ENCODE data around the gene SUPT3H. TPM values are rescaled to one million over a fixed set of nuclear protein-coding genes. Genes with fewer than 3 reads are reported as not detected.

The SUPT3H gene
- total and polyA plus RNA-seq, 2 of the 8 experiments (the other 6 are each of a cell fraction or from before 2014, with no cell fraction given) = 18.8 to 23.0 TPM

DNA sequence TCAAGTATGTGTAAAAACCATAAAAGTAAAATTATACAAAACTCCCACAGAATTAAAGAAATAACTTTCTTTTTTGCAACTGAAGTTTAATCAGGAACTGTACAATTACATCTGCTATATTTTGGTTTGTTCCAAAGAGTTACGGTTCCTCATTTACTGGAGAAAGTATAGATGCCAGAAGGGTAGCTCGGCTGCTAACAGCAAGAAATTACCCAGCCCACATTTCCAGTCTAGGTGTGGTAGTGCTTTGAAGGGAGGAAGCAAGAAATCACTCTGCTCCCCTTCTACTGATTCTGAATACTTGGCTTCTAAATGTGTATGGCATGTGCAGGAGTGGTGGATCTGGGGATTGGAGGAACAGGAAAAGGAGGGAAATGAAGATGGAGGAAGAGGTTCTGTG lies 549.0 kb downstream of the SUPT3H start:
- Histone ChIP-seq H3K4ac (replicated peaks; ENCODE audit: insufficient read length, low read depth, low read length) (no peak overlapping the region), H2AK5ac (ENCODE audit: low read depth, low read length) (no peak overlapping the region), H2BK15ac (ENCODE audit: low read length) (no peak overlapping the region), H2BK20ac (ENCODE audit: low read length) (no peak overlapping the region), H3K9me3 (ENCODE audit: insufficient read depth in 2 of 2, low read depth in 1 of 2, low read length in 1 of 2) (no peaks in the 10 kb centered on the region), H3K27ac (ENCODE audit: low read depth, low read length) (no peak overlapping the region), H3K4me2 (ENCODE audit: insufficient read depth in 1 of 2, low read depth in 2 of 2, low read length in 2 of 2) (no peak overlapping the region), H3K36me3 (ENCODE audit: control insufficient read depth in 2 of 4, insufficient read depth in 4 of 4, low read length in 3 of 4) (no peaks in the 10 kb centered on the region), H3K4me1 (replicated peaks in 1 of 4; ENCODE audit: control insufficient read depth in 3 of 4, insufficient read depth in 4 of 4, low read length in 3 of 4) (peaks cover 1 to 7% (median 5%) of the 10 kb centered on the region in 4 experiments; a peak in 4 of 7 replicates), H2BK120ac (replicated peaks; ENCODE audit: low read depth, low read length) (no peak overlapping the region), H3K4me3 (ENCODE audit: extremely low read depth in 1 of 4, insufficient read depth in 2 of 4, low read depth in 3 of 4, low read length in 4 of 4) (no peak overlapping the region), H3K23ac (ENCODE audit: insufficient read length) (no peak overlapping the region), H4K20me1 (replicated peaks in 1 of 2; ENCODE audit: control insufficient read depth in 1 of 2, insufficient read depth in 2 of 2, low read length in 2 of 2) (no peaks in the 10 kb centered on the region), H4K8ac (ENCODE audit: extremely low read depth, insufficient read depth, low read length) (no peak overlapping the region), H3K79me1 (ENCODE audit: low read depth, low read length) (no peaks in the 10 kb centered on the region), H3K23me2 (ENCODE audit: low read depth, low read length) (no peaks in the 10 kb centered on the region), H3K14ac (ENCODE audit: insufficient read length) (no peak overlapping the region), H3K56ac (replicated peaks; ENCODE audit: insufficient read length, low read depth, low read length) (no peak overlapping the region), H2AFZ (ENCODE audit: low read length) (no peak overlapping the region; the same call in 1 of the 2 replicates), H2BK12ac (ENCODE audit: low read depth, low read length) (peak overlapping the region; percentile 77; the same call in 1 of the 2 replicates), H4K5ac (ENCODE audit: insufficient read length, low read depth, low read length) (no peak overlapping the region), H4K91ac (replicated peaks; ENCODE audit: insufficient read length, low read length) (no peak overlapping the region), H3K27me3 (replicated peaks in 1 of 4; ENCODE audit: control insufficient read depth in 3 of 4, extremely low read depth in 1 of 4, insufficient read depth in 3 of 4, low read length in 3 of 4) (no peaks in the 10 kb centered on the region), H3K18ac (ENCODE audit: extremely low read depth, low read length) (no peak overlapping the region), H2BK5ac (ENCODE audit: low read depth, low read length) (no peak overlapping the region), H3K79me2 (ENCODE audit: control insufficient read depth in 1 of 2, insufficient read depth in 2 of 2, low read length in 2 of 2) (no peaks in the 10 kb centered on the region), H3K9ac (replicated peaks in 1 of 4; ENCODE audit: extremely low read depth in 1 of 4, low read depth in 3 of 4, low read length in 3 of 4) (no peak overlapping the region)
- POLR2A ChIA-PET (ENCODE audit: partially characterized antibody) = no interaction called here
- DNase-seq (ENCODE audit: low read depth in 1 of 2, low spot score in 2 of 2) = no peak
- WGBS, 2 experiments (ENCODE audit: extremely low coverage in 1 of 2, insufficient coverage in 1 of 2, insufficient read length in 1 of 2, insufficient replicate concordance in 2 of 2, low coverage in 1 of 2, low lambda C conversion rate in 2 of 2, missing lambda C conversion rate in 1 of 2) = 94% methylated on average over 2 of the region's 2 CpGs; no CpG with 5 or more reads in 1 of the 2 experiments
- FAIRE-seq = no peak
- TF ChIP-seq, protein P1, sequence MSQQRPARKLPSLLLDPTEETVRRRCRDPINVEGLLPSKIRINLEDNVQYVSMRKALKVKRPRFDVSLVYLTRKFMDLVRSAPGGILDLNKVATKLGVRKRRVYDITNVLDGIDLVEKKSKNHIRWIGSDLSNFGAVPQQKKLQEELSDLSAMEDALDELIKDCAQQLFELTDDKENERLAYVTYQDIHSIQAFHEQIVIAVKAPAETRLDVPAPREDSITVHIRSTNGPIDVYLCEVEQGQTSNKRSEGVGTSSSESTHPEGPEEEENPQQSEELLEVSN (IDR thresholded peaks at IDR 0.05) = peak; percentile 45; the same call in 1 of the 2 replicates
- TF ChIP-seq ASH2L (IDR thresholded peaks at IDR 0.05; ENCODE audit: low read length) = no peak
- CTCF ChIA-PET (ENCODE audit: partially characterized antibody) = no interaction called here
